Neuron (in vitro differentiated cells): Measurements from ENCODE around the gene AMT.
A peak's percentile ranks its signal among the peaks of the same experiment; 100 is the strongest.

ENCODE experiments used
- H2AFZ ChIP-seq: one replicate; pipeline ENCODE4 v1.6.1; 2013; ENCODE audit warnings: low read depth, mild to moderate bottlenecking, inconsistent platforms, low read length, moderate library complexity
- H3K27me3 ChIP-seq: one replicate; pipeline ENCODE4 v1.6.1; 2013; ENCODE audit warnings: low read length; ENCODE audit not compliant: insufficient read depth
- H3K36me3 ChIP-seq: one replicate; pipeline ENCODE4 v1.6.1; 2013; ENCODE audit warnings: low read length; ENCODE audit not compliant: insufficient read depth
- H3K4me1 ChIP-seq: one replicate; pipeline ENCODE4 v1.6.1; 2013; ENCODE audit warnings: low read length; ENCODE audit not compliant: insufficient read depth
- H3K4me3 ChIP-seq: 2 replicates; pipeline ENCODE4 v1.5.1; 2013; ENCODE audit warnings: mild to moderate bottlenecking, low read length, moderate library complexity
- H3K9me3 ChIP-seq: one replicate; pipeline ENCODE4 v1.6.1; 2013; ENCODE audit warnings: low read length

AMT gene, protein sequence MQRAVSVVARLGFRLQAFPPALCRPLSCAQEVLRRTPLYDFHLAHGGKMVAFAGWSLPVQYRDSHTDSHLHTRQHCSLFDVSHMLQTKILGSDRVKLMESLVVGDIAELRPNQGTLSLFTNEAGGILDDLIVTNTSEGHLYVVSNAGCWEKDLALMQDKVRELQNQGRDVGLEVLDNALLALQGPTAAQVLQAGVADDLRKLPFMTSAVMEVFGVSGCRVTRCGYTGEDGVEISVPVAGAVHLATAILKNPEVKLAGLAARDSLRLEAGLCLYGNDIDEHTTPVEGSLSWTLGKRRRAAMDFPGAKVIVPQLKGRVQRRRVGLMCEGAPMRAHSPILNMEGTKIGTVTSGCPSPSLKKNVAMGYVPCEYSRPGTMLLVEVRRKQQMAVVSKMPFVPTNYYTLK

DNA sequence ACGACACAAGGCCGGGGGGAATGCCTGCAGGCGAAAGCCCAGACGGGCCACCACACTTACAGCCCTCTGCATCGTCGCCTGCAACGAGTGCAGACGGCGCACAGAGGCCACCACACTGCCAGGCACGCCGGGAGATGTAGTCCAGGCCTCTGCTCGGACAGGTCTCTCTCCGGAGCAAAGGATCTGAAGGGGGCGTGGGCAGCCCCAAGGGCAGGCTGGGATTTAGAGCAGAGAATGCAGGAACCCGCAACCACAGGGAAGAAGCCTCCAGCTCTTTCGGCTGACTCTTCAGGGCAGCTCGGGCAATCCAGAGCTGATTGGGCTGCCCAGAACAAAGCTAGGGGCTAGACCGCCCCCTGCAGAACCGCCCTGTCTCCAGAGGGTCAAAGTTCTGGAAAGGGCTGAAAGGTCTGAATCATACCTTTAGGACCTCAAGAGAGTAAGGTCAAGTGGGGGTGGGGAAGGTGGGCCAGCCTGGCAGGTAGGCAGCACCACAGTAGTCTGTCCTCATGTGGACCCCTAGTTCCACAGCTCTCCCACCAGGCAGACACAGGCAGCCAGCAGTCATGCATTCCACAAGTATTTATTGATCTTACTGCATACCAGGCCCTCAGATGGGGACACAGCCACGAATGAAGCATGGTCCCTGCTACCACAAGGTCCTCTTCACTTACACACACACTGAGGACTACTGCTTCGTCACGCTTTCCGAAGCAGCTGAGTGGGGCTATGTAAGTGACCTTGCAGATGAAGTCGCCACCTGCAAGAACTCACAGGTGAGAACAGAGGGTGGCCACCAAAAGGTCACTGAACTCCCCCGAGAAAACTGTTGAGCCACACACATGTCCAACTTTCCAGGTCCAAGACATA, at the start of gene AMT:
Gene AMT, minus strand, starts transcription at position 95 of the 870 bp plus-strand sequence. Its CDS starts 23 bp downstream, at position 72.
- Histone ChIP-seq H3K4me1 (peaks cover 3% of the 10 kb centered on the region), H2AFZ (no peak within 1 kb of the TSS), H3K36me3 (peaks cover 16% of the 10 kb centered on the region), H3K27me3 (no peaks in the 10 kb centered on the region), H3K9me3 (no peaks in the 10 kb centered on the region), H3K4me3 (peak within 1 kb of the TSS; percentile 53)

DNA sequence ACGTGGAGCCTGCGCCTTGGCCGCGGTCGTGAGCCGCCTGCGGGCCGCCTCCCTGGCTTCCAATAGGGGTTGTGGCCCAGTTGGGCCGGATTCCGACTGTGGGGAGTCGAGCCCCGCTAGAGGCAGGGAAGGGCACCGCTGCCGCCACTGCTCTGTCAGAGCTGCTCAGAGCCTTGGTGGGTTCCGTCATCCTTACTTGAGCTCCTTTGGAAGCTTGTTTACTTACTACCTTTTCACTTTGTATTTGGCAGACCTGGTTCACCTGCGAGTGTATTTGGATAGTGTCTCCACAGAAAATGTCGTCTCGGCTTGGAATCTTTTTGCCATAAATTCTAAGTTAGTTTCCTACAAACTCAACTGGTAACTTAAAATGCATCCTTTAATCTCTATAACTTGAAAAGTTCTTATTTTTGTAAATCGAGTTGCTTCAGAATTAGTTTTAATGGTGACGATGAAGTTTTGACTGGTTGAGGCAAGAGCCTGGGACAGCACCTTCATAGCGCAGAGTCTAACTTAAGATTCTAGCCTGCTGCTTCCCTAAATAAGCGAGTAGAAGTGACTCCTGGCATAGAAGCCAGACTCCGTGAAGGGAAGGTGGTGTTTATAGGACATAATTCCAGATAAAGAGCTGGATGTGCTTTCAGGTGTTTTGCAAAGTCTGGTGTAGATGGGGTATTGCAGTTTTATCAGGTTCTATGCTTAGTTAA, 48.6 kb upstream of the AMT start:
- Histone ChIP-seq H3K9me3 (no peaks in the 10 kb centered on the region), H3K27me3 (no peaks in the 10 kb centered on the region), H3K4me3 (peak overlapping the region; percentile 94), H2AFZ (peak overlapping the region; percentile 92), H3K4me1 (peaks cover 18% of the 10 kb centered on the region), H3K36me3 (peaks cover 3% of the 10 kb centered on the region)

DNA sequence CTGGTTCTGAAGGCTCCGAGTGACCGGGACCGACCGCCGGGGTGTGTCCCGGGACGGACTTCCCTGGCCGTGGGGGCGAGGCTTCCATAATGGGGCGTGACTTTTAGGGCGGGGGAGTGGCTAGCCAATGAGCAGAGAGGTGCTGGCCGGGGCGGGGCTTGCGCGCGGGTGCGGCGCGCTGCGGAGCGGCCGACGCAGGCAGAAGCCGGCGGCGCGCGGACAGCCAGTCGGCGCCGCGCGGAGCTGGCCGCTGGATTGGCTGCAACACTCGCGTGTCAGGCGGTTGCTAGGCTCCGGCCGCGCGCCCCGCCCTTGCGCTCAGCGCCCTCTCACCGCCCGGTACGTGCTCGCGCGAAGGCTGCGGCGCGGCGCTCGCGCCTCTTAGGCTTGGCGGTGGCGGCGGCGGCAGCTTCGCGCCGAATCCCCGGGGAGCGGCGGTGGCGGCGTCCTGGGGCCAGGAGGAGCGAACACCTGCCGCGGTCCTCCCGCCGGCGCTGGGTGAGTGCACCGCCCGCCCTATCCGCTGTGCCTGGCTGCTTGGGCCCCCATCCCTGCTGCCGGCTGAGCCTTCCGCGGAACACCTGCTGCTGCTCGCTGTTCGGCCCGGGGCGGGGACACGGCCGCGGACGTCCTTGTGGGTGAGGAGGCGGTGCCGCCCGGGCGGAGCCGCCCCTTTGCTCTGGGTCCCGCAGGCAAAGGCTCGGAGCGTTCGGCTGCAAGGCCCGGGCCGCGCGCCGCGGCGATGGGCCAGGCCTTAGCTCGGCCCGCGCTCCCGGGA, 47.9 kb upstream of the AMT start, which contains the start of gene DAG1:
Gene DAG1, plus strand, starts transcription at position 332 of the 778 bp plus-strand sequence. CDS start 40,268 bp downstream, outside the sequence.
- Histone ChIP-seq H3K36me3 (peaks cover 3% of the 10 kb centered on the region), H3K9me3 (no peaks in the 10 kb centered on the region), H2AFZ (peak within 1 kb of the TSS; percentile 92), H3K4me3 (peak within 1 kb of the TSS; percentile 94), H3K4me1 (peaks cover 21% of the 10 kb centered on the region), H3K27me3 (no peaks in the 10 kb centered on the region)

DNA sequence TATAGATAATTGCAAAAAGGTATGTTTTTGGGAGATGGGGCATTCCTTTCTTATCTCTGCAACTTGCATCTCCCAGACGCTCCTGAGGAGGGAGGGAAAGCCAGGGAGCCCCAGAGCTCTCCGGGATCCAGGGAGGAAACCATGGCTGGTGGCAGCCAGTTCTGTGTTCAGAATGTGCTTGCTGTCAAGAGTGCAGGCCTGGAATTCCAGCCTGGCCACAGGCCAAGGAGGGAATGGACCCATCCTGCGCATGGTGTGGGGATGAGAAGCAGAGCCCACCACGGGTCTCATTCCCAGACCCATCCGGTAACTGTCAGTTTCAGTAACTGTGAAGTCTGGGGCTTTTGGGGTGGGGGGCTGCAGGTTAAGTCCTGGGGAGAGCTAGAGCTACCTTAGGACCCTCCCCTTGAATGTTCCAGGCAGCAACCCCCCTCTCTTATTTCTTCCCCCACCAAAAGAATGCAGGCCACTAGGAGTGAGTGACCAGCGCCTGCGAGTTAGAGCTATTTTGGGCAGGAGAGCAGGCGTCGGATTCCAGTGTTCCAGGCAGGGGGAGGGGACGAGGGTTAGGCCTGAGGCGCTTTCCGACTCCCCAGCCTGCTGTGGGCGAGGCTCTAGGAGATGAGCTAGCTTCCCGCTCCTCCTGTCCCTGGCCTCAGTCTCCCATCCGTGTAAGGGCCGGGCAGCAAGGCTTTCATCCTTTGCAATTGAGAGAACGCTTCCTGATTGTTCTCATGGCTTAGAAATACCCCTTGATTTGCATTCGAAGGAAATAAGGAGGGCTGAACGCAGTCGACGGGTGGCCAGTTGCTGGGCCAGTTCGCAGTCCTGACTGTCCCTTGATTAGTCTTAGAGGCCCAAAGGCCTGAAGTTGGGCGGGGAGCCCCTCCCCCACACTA, 47.0 kb upstream of the AMT start:
- H3K27me3 ChIP-seq, result no peaks in the 10 kb centered on the region
- H3K4me3 ChIP-seq, result peak overlapping the region; percentile 72
- peaks cover 21% of the 10 kb centered on the region for H3K4me1 ChIP-seq
- peaks cover 3% of the 10 kb centered on the region for H3K36me3 ChIP-seq
- peak overlapping the region; percentile 67 for H2AFZ ChIP-seq
- no peaks in the 10 kb centered on the region for H3K9me3 ChIP-seq

DNA sequence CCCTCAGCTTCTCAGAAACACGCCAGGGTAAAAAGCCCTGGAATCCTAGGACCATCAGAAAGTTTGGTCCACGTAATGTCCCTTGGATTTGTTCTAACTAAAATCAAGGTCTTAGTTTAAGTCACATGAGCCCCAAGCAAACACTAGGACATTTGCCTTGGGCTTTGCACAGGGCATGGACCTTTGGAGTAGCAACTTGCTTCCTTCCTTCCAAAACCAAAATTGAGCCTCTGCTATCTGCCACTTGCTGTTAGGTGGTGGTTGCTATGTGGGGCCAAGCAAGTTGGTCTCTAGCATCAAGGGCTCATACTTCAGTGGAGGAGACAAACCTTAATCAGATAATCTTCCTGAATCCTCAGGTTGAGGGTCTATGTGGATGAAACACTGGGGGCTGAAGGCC, 43.8 kb upstream of the AMT start:
- H3K4me3 ChIP-seq, result no peak overlapping the region
- H3K4me1 ChIP-seq, result peaks cover 22% of the 10 kb centered on the region
- H3K36me3 ChIP-seq, result no peaks in the 10 kb centered on the region
- no peaks in the 10 kb centered on the region for H3K9me3 ChIP-seq
- H2AFZ ChIP-seq, result no peak overlapping the region
- no peaks in the 10 kb centered on the region for H3K27me3 ChIP-seq

DNA sequence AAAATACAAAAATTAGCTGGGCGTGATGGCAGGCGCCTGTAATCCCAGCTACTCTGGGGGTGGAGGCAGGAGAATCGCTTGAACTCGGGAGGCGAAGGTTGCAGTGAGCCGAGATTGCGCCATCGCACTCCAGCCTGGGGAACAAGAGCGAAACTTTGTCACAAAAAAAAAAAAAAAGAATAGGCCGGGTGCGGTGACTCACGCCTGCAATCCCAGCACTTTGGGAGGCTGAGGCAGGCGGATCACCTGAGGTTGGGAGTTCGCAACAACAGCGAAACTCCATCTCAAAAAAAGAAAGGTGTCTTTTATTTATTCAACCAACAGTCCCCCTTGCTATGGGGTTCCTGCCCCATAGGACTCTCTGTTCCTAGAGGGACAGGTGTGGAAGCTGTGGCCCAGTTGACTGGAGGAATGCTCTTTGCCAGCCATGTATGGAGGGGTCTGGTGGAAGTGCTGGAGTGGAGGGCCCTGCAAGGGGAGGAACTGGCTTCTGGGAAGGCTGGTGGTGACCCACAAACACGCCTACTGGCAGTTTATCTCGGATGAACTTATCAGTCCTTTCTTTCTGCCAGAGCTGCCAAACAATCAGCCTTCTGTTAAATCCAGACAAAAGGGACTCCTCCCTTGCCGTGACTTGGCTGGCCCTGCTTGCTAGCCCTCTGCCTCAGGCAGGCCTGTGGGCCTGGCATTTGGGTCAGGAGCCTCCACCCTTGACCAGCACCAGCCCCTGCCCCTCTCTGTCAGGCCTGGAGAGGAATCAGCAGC, 43.2 kb upstream of the AMT start:
- Histone ChIP-seq H3K9me3 (no peaks in the 10 kb centered on the region), H3K27me3 (no peaks in the 10 kb centered on the region), H3K4me3 (no peak overlapping the region), H3K36me3 (no peaks in the 10 kb centered on the region), H3K4me1 (peaks cover 28% of the 10 kb centered on the region), H2AFZ (no peak overlapping the region)

DNA sequence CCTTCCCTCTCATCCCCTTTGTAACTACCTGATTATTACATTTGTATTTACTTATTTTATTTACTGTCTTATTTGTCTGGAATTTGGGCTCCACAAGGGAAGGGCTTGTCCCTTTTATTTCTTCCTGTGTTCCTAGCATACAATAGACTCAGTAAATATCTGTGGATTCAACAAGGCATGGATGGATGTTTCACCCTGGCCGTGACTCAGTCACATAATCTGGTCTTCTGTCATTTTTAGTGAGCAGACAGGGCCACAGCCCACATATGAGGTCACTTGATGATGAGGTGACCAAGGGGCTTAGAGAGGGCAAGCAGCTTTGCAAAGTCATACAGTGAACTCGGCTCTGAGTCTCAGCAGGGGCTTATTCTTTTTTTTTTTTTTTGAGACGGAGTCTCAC, 39.9 kb upstream of the AMT start:
- no peaks in the 10 kb centered on the region for H3K9me3 ChIP-seq
- peaks cover 34% of the 10 kb centered on the region for H3K4me1 ChIP-seq
- no peaks in the 10 kb centered on the region for H3K36me3 ChIP-seq
- H3K27me3 ChIP-seq, result no peaks in the 10 kb centered on the region
- no peak overlapping the region for H3K4me3 ChIP-seq
- H2AFZ ChIP-seq, result peak overlapping the region; percentile 42

DNA sequence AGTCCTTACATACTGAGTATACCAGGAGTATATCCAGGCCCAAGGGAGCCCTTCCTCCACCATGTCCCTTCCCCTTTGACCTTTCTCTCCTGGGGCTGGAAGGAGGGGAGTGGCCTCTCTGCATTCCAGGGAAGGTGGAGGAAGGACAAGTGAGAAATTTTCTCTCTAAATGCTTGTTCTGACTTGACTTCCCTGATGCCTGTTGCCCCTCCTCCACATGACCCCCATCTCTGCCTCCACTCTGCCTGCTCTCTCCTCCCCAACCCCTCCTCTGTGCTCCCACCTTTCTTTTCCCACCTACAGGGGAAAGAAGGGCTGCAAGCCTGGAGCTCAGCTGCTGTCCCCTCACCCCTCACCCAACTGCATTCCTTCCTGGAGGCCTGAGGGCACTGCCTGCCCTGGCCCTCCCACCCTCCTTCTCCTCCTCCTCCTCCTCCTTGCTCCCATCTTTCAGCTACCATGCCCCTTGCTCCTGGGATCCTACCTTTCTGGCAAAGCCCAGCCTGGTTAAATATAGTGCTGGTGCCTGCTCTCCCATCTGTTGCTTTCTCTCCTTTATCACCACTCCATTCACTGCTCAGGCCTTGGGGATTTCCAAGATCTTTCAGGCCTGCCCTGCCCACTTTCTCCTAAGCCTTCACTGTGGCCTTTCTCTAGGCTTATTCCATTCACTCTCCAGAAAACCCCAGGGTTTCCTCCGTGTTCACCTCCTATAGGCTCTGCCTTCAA, 39.3 kb upstream of the AMT start:
- peaks cover 34% of the 10 kb centered on the region for H3K4me1 ChIP-seq
- no peaks in the 10 kb centered on the region for H3K9me3 ChIP-seq
- H3K27me3 ChIP-seq, result no peaks in the 10 kb centered on the region
- H3K36me3 ChIP-seq, result no peaks in the 10 kb centered on the region
- H2AFZ ChIP-seq, result peak overlapping the region; percentile 42
- no peak overlapping the region for H3K4me3 ChIP-seq

DNA sequence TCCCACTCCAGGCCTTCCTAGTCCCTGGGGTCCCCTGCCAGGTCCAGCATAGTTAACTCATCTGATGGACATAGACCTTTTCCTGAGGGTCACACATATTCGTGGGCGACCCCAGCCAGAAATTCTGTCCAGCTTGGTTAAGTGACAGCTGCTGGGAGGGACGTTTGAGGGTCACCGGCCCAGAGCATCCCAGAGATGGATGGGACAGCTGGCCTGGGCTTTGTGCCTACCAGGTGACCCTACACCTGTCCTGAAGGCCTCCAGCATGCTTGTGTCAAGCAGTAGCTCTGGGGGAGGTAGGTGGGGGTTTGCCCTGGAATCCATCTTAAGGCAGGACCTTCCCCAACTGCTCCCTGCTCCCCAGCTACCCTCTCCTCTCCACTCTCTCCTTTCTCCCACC, 38.7 kb upstream of the AMT start:
- H3K36me3 ChIP-seq, result no peaks in the 10 kb centered on the region
- no peaks in the 10 kb centered on the region for H3K9me3 ChIP-seq
- no peak overlapping the region for H3K4me3 ChIP-seq
- H2AFZ ChIP-seq, result no peak overlapping the region
- H3K27me3 ChIP-seq, result no peaks in the 10 kb centered on the region
- peaks cover 34% of the 10 kb centered on the region for H3K4me1 ChIP-seq

DNA sequence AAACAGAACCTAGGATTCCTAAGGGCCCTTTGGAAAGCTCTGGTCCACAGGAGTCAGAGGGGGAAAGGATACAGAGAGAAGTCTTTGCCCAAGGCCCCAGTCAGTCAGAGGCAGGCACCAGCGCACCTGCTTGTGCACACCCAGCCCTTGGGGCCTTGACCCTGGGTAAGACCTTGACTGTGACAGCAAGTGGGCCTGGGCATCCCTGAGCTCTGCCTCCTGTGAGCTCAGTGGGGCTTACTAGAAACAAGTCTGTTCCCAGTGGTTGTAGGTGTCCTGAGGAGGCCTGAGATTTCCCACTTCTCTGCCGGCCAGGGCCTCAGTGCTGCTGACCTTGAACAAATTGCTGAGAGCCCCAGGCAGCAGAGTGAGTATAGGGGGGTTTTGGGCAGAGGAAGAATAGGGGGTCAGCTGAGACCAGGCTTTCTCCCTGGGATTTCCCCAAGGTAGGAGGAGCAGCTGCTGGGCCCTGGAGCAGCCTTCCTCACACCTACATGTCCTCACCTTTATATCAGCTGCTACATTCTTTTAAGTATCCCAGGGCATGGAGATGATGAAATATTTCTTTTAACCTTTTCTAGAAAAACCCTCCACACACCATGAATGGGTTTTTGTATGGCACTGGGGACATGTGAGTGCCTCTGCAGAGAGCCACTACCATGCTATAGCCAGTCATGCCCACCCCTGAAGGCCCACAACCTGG, 38.1 kb upstream of the AMT start:
- no peaks in the 10 kb centered on the region for H3K9me3 ChIP-seq
- H3K36me3 ChIP-seq, result no peaks in the 10 kb centered on the region
- no peak overlapping the region for H3K4me3 ChIP-seq
- H2AFZ ChIP-seq, result no peak overlapping the region
- peaks cover 33% of the 10 kb centered on the region for H3K4me1 ChIP-seq
- H3K27me3 ChIP-seq, result no peaks in the 10 kb centered on the region
